Esophagus muscularis mucosa (tissue), 4 donors: ENCODE measurements around the gene FOXD1. TPM values are rescaled to one million over a fixed set of nuclear protein-coding genes. Genes with fewer than 3 reads are reported as not detected.

Experiments
- DNase-seq: peaks from one replicate; pipeline ENCODE4 v3.0.0-alpha.2; 2017; ENCODE audit errors: extremely low spot score
- H3K27ac ChIP-seq, 4 donors: fragments of 200-600 bp; sonication (generic); replicated peaks in 1 of 4; 1 replicate in 3 of 4; 2 replicates in 1 of 4; pipeline ENCODE4 v1.5.1; 2016 to 2019; ENCODE audit warnings: mild to moderate bottlenecking in 1 of 4
- H3K27me3 ChIP-seq, 4 donors: fragments of 200-600 bp; sonication (generic); one replicate each; pipeline versions ENCODE4 v1.5.1 to v1.6.0; 2016 to 2019
- H3K36me3 ChIP-seq, 4 donors: fragments of 200-600 bp; sonication (generic); one replicate each; pipeline ENCODE4 v1.5.1; 2016 to 2019
- H3K4me1 ChIP-seq, 4 donors: fragments of 200-600 bp; sonication (generic); one replicate each; pipeline ENCODE4 v1.5.1; 2016 to 2019
- H3K4me3 ChIP-seq, 4 donors: fragments of 200-600 bp; sonication (generic); 1 replicate in 2 of 4; 2 replicates in 2 of 4; pipeline ENCODE4 v1.5.1; 2016 to 2019; ENCODE audit warnings: mild to moderate bottlenecking in 4 of 4, moderate library complexity in 1 of 4
- H3K9me3 ChIP-seq, 4 donors: fragments of 200-600 bp; sonication (generic); 1 replicate in 3 of 4; 2 replicates in 1 of 4; pipeline ENCODE4 v1.5.1; 2016 to 2019
- CTCF ChIP-seq, 3 experiments: fragments of 200-600 bp in 2 of 3; fragments of 450-650 bp in 1 of 3; sonication (generic) in 2 of 3; IDR thresholded peaks; one replicate each; pipeline ENCODE4 v1.5.1; 2017 to 2019; ENCODE audit warnings: antibody characterized with exemption in 3 of 3, mild to moderate bottlenecking in 2 of 3, moderate library complexity in 1 of 3
- EP300 ChIP-seq: sonication (generic); formaldehyde crosslinking; IDR thresholded peaks from one replicate; pipeline ENCODE4 v1.6.1; 2017; ENCODE audit warnings: antibody characterized with exemption
- POLR2A ChIP-seq: fragments of 450-650 bp; IDR thresholded peaks from one replicate; pipeline ENCODE4 v1.6.1; 2017; ENCODE audit warnings: antibody characterized with exemption, moderate library complexity, mild to moderate bottlenecking, low read depth
- POLR2AphosphoS5 ChIP-seq, 2 donors: sonication (generic); formaldehyde crosslinking; IDR thresholded peaks; one replicate each; pipeline ENCODE4 v1.6.1; 2017; ENCODE audit warnings: antibody characterized with exemption in 2 of 2
- WGBS: methylation state at CpG from one replicate; pipeline ENCODE4 v1.1.5; 2018; 5-methylcytosine and 5-hydroxymethylcytosine counted together
- intact Hi-C: fragments of 100-400 bp; cut with DNase I; formaldehyde crosslinking; loops from one replicate; pipeline ENCODE4 v1.15.1; 2023
- total RNA-seq, 4 donors: library from RNA; depleted of rRNA; stranded (reverse); fragments of >200 nt; gene quantifications; one replicate each; pipeline versions ENCODE4 v1.1.0 to v1.2.1, GENCODE V29; 2016

Gene FOXD1
- total RNA-seq, 4 donors from 2014 or later = 5.0 to 23.4 (median 13.6) TPM

DNA sequence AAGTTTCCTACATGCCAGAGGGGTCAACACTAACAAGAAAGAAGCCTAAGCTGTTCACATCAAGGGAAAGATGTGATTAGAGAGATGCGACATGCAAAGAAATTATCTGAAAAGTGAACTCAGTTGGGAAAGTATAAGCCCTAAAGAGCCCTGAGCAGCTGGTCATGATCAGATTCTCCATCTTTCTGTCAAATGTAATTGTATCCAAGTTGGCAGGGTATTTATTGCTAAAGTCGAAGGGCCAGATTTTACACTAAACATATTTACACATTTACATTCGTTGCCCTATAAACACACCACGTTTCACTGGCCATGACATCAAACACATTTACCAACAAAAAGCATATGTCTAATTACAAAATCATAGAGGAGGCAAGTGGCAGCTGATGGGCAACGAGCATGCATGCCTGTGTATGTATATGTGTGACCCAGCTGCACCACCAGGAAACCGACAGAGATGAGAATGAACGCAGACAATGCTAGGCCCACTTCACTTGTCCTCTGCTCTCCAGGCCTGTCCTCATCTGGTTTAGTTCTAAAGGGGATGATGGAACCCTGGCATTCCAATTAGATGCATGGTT lies 6.3 kb downstream of the FOXD1 start:
- DNase-seq = no peak
- no peak overlapping the region for H3K27ac ChIP-seq
- peaks cover 8 to 51% (median 36%) of the 10 kb centered on the region in 4 donors for H3K4me1 ChIP-seq
- H3K9me3 ChIP-seq = no peaks in the 10 kb centered on the region
- H3K36me3 ChIP-seq = peaks cover 0 to 7% (median 2%) of the 10 kb centered on the region in 4 donors
- H3K27me3 ChIP-seq = peaks cover 4 to 91% (median 31%) of the 10 kb centered on the region in 4 donors
- intact Hi-C loops = no loop called here
- H3K4me3 ChIP-seq = no peak overlapping the region
- TF ChIP-seq POLR2AphosphoS5 (IDR thresholded peaks at IDR 0.05) (no peak), CTCF (IDR thresholded peaks at IDR 0.05) (no peak), EP300 (no peak), POLR2A (no peak)
- 61% methylated on average over 5 of the region's 7 CpGs for WGBS

DNA sequence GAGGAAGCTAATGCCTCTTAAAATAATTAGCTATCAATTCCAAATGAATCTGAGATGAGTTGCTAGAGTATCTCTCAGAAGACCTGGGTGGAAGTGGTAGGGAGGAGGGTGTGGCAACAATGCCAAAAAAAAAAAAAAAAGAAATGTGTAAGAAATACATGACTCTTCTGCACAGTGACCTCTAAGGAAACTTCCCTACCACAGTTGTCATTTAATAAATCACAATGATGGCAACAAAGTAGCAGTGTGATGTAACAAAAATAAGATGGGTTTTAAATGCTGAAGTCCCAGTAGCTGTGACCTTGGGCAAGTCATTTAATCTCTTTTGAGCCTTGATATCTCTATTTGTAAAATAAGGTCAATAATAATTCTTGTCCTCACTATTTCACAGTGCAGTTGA lies 7.2 kb downstream of the FOXD1 start:
- intact Hi-C loops = no loop called here
- Histone ChIP-seq H3K4me3 (no peak overlapping the region), H3K27me3 (peaks cover 4 to 95% (median 36%) of the 10 kb centered on the region in 4 donors)

DNA sequence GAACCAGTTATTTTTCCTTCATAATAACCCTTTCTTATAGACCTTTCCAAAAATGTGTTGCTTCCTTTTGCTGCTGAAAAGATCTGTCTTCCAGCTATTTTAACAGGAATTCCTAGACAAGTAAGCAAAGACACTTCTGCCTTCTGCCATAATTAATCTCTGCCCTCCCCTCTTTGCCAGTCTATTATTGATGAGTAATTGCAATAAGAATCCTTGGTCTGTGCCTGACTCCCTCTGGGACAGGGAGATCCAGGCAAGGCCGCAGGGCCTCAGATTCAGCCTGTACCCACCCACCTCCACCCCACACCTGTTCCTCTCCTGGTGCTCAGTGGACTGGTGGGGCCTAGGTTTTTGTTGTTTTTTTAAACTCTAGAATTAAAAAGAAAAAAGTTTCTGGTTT lies 8.3 kb downstream of the FOXD1 start:
- Histone ChIP-seq H3K4me1 (peaks cover 17 to 53% (median 38%) of the 10 kb centered on the region in 4 donors), H3K36me3 (peaks cover 0 to 7% (median 2%) of the 10 kb centered on the region in 4 donors), H3K27me3 (peaks cover 4 to 97% (median 39%) of the 10 kb centered on the region in 4 donors), H3K4me3 (no peak overlapping the region), H3K9me3 (no peaks in the 10 kb centered on the region), H3K27ac (no peak overlapping the region)
- no peak for DNase-seq
- TF ChIP-seq EP300 = no peak
- TF ChIP-seq POLR2A = no peak
- no peak for TF ChIP-seq CTCF (IDR thresholded peaks at IDR 0.05)
- TF ChIP-seq POLR2AphosphoS5 (IDR thresholded peaks at IDR 0.05) = no peak
- intact Hi-C loops = no loop called here
- WGBS = 74% methylated on average over 1 of the region's 1 CpG

More for the DNA sequence above, 7.2 kb downstream of the FOXD1 start:
- Histone ChIP-seq H3K27ac (no peak overlapping the region), H3K9me3 (no peaks in the 10 kb centered on the region), H3K36me3 (peaks cover 0 to 7% (median 2%) of the 10 kb centered on the region in 4 donors), H3K4me1 (peaks cover 17 to 61% (median 41%) of the 10 kb centered on the region in 4 donors)
- TF ChIP-seq CTCF (IDR thresholded peaks at IDR 0.05) = no peak
- no peak for TF ChIP-seq EP300
- no peak for TF ChIP-seq POLR2A
- no peak for TF ChIP-seq POLR2AphosphoS5 (IDR thresholded peaks at IDR 0.05)
- DNase-seq = no peak

DNA sequence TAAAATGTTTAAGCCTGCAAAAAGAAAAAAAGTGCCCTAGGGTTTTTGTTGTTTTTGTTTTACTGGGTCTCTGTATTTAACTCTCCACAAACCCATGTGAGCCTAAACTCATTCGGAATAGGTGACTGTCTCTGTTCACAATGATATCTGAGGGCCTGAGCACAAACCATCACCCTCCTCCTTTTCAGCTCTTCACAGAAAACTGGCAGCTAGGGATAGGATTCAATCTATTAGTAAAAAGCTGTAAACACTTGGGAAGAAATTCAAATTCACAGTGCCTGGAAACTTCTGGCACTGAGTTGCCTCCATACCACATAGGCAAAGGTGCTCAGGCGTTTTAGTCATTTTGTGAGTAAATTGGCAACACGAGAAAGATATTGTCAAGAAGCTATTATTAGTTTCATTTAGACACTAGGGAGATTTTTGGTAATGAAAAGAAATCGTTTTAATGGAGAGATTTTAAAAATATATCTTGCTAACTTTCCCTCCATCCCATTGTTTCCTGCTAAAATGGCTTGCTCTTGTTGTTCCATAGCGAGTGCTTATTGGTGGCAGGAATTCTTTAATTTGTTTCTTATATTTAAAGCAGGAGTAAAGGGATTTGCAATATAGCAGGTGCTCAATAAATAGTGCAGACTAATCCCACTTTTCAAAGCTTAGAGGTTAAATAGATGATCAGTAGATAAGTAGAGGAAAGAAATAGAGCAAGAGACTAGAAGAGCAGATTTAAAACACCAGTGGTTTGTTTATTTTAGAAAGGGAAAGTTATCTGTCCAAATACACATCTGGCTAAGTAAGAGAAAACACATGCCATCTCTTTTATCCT lies 9.7 kb downstream of the FOXD1 start:
- Histone ChIP-seq H3K27me3 (peaks cover 0 to 83% (median 32%) of the 10 kb centered on the region in 4 donors), H3K27ac (peak overlapping the region in 2 of 4 donors; percentile 88 to 89), H3K4me1 (peaks cover 17 to 39% (median 32%) of the 10 kb centered on the region in 4 donors), H3K4me3 (no peak overlapping the region), H3K36me3 (no peaks in the 10 kb centered on the region), H3K9me3 (no peaks in the 10 kb centered on the region)
- TF ChIP-seq POLR2AphosphoS5 (IDR thresholded peaks at IDR 0.05) = no peak
- TF ChIP-seq CTCF (IDR thresholded peaks at IDR 0.05) = no peak
- no peak for TF ChIP-seq POLR2A
- no peak for TF ChIP-seq EP300
- 47% methylated on average over 5 of the region's 5 CpGs for WGBS
- intact Hi-C loops = loop anchor here (1.0 to 5.0 kb wide), 2 partner anchors 7 to 222 kb away; no protein-coding TSS in a partner anchor
- DNase-seq = no peak
